ENCODE data around the gene EIF2S2. TPM values are rescaled to one million over a fixed set of nuclear protein-coding genes. Genes with fewer than 3 reads are reported as not detected.

EIF2S2 gene
- 94.1 and 95.1 TPM in 2 replicates for total RNA-seq

GRCh38 chr20:34111702-34112599 lies at the start of gene EIF2S2:
EIF2S2 (minus strand) TSS chr20:34112243; CDS start chr20:34112110, 133 bp downstream.

Other genes with a start within 250 kb of the EIF2S2 start
- gene RALY, start 118.3 kb downstream of the EIF2S2 start, total RNA-seq: 90.3 and 104 TPM in 2 replicates
- not detected in 2 replicates for gene ASIP, start 129.2 kb upstream of the EIF2S2 start, total RNA-seq
- gene AHCY, start 191.1 kb upstream of the EIF2S2 start, total RNA-seq: 255 and 273 TPM in 2 replicates